GM18498 (cell line): Measurements from ENCODE around the gene PFKFB1.

Experiments
- ATAC-seq: cut with Tn5 transposase; IDR thresholded peaks from one replicate; pipeline ENCODE4 v1.9.1; 2021; ENCODE audit warnings: mild to moderate bottlenecking, moderate library complexity; ENCODE audit not compliant: unreplicated experiment

PFKFB1 gene

GRCh38 chrX:54928876-54929275 is 65.1 kb downstream of the PFKFB1 start:
- no peak for ATAC-seq

GRCh38 chrX:54926978-54927377 is 67.0 kb downstream of the PFKFB1 start:
- ATAC-seq, result no peak

- no peak for ATAC-seq
These were observed 70.6 kb downstream of the PFKFB1 start for GRCh38 chrX:54923376-54923775.

- no peak for ATAC-seq
These were observed 71.4 kb downstream of the PFKFB1 start for GRCh38 chrX:54922547-54922946.

- ATAC-seq, result peak; percentile 65
These were observed 72.5 kb downstream of the PFKFB1 start for GRCh38 chrX:54921427-54922021.

GRCh38 chrX:54920610-54921426 is 73.2 kb downstream of the PFKFB1 start, which contains the start of gene TRO:
TRO (plus strand) TSS chrX:54920824; CDS start chrX:54922247, 1,423 bp downstream.
- peak; percentile 34 for ATAC-seq

- ATAC-seq, result no peak
These were observed 84.0 kb downstream of the PFKFB1 start for GRCh38 chrX:54909941-54910340.

- ATAC-seq, result no peak
These were observed 99.8 kb downstream of the PFKFB1 start for GRCh38 chrX:54894159-54894558.

- no peak for ATAC-seq
These were observed 102.4 kb downstream of the PFKFB1 start for GRCh38 chrX:54891573-54891972.

- ATAC-seq, result no peak
These were observed 108.2 kb downstream of the PFKFB1 start for GRCh38 chrX:54885740-54886139.
